Mesendoderm (in vitro differentiated cells): ENCODE results near the gene YBX2.

Source experiments
- DNase-seq: peaks from one replicate; pipeline ENCODE4 v3.0.0; 2013
- H2AK5ac ChIP-seq: 2 replicates; pipeline ENCODE4 v1.6.1; 2013; ENCODE audit warnings: low read length, inconsistent platforms
- H2BK120ac ChIP-seq: 2 replicates; pipeline ENCODE4 v1.6.1; 2013; ENCODE audit warnings: low read depth, mild to moderate bottlenecking, low read length, moderate library complexity, mixed read lengths
- H2BK15ac ChIP-seq: replicated peaks from 2 replicates; pipeline ENCODE4 v1.6.1; 2013; ENCODE audit warnings: low read depth, mild to moderate bottlenecking, moderate library complexity
- H2BK5ac ChIP-seq: 2 replicates; pipeline ENCODE4 v1.6.1; 2013; ENCODE audit warnings: low read length, inconsistent platforms
- H3K18ac ChIP-seq: 2 replicates; pipeline ENCODE4 v1.6.1; 2013; ENCODE audit warnings: mild to moderate bottlenecking, low read length, mixed read lengths
- H3K23ac ChIP-seq: one replicate; pipeline ENCODE4 v1.6.1; 2013; ENCODE audit warnings: low read length
- H3K27ac ChIP-seq: 2 replicates; pipeline ENCODE4 v1.5.1; 2013; ENCODE audit warnings: low read depth, mild to moderate bottlenecking, inconsistent platforms, low read length, moderate library complexity
- H3K27me3 ChIP-seq: 2 replicates; pipeline ENCODE4 v1.6.1; 2013; ENCODE audit warnings: low read length, control low read depth, mild to moderate bottlenecking, inconsistent platforms; ENCODE audit not compliant: insufficient read depth, poor library complexity
- H3K36me3 ChIP-seq: 2 replicates; pipeline ENCODE4 v1.6.1; 2013; ENCODE audit warnings: low read length, inconsistent platforms; ENCODE audit not compliant: control insufficient read depth, insufficient read depth
- H3K4ac ChIP-seq: one replicate; pipeline ENCODE4 v1.6.1; 2013; ENCODE audit warnings: low read depth, mild to moderate bottlenecking, low read length, moderate library complexity
- H3K4me1 ChIP-seq: 2 replicates; pipeline ENCODE4 v1.6.1; 2013; ENCODE audit warnings: low read depth, low read length, inconsistent platforms; ENCODE audit not compliant: control insufficient read depth
- H3K4me2 ChIP-seq: 2 replicates; pipeline ENCODE4 v1.6.1; 2013; ENCODE audit warnings: low read length
- H3K4me3 ChIP-seq: 2 replicates; pipeline ENCODE4 v1.5.1; 2013; ENCODE audit warnings: mild to moderate bottlenecking, low read length
- H3K56ac ChIP-seq: one replicate; pipeline ENCODE4 v1.6.1; 2013; ENCODE audit warnings: low read length
- H3K79me1 ChIP-seq: 2 replicates; pipeline ENCODE4 v1.6.1; 2013; ENCODE audit warnings: low read length, inconsistent platforms
- H3K79me2 ChIP-seq: 2 replicates; pipeline ENCODE4 v1.6.1; 2013; ENCODE audit warnings: mild to moderate bottlenecking, low read length; ENCODE audit not compliant: control insufficient read depth, insufficient read depth
- H3K9ac ChIP-seq: 2 replicates; pipeline ENCODE4 v1.6.1; 2013; ENCODE audit warnings: low read length, inconsistent platforms
- H4K5ac ChIP-seq: one replicate; pipeline ENCODE4 v1.6.1; 2013; ENCODE audit warnings: low read length
- H4K8ac ChIP-seq: one replicate; pipeline ENCODE4 v1.6.1; 2013; ENCODE audit warnings: low read depth, mild to moderate bottlenecking, control low read depth, low read length, moderate library complexity
- WGBS: extraction: QIAGEN DNeasy Blood & Tissue Kit; methylation state at CpG from one replicate; pipeline ENCODE4 v1.1.7; 2013; ENCODE audit warnings: low lambda C conversion rate, missing lambda C conversion rate; ENCODE audit not compliant: insufficient coverage; ENCODE audit errors: extremely low coverage; 5-methylcytosine and 5-hydroxymethylcytosine counted together

Gene YBX2

GRCh38 chr17:7330638-7331015 lies 36.2 kb upstream of the YBX2 start:
- Histone ChIP-seq H3K9ac (peak overlapping the region; percentile 80), H3K56ac (peak overlapping the region; percentile 84), H3K4me3 (no peak overlapping the region), H4K8ac (no peak overlapping the region), H3K4me1 (no peaks in the 10 kb centered on the region), H2BK15ac (no peak overlapping the region), H3K79me1 (peaks cover 11% of the 10 kb centered on the region), H3K27ac (no peak overlapping the region), H3K27me3 (no peaks in the 10 kb centered on the region), H2AK5ac (no peak overlapping the region), H2BK120ac (peak overlapping the region; percentile 50), H4K5ac (peak overlapping the region; percentile 2), H3K23ac (no peak overlapping the region), H3K4me2 (peak overlapping the region; percentile 59), H3K36me3 (peaks cover 4% of the 10 kb centered on the region), H3K79me2 (peaks cover 13% of the 10 kb centered on the region), H3K18ac (peak overlapping the region; percentile 84), H2BK5ac (no peak overlapping the region), H3K4ac (peak overlapping the region; percentile 71)
- DNase-seq = no peak
- no CpG with 5 or more reads among the region's 13 CpGs for WGBS

DNA sequence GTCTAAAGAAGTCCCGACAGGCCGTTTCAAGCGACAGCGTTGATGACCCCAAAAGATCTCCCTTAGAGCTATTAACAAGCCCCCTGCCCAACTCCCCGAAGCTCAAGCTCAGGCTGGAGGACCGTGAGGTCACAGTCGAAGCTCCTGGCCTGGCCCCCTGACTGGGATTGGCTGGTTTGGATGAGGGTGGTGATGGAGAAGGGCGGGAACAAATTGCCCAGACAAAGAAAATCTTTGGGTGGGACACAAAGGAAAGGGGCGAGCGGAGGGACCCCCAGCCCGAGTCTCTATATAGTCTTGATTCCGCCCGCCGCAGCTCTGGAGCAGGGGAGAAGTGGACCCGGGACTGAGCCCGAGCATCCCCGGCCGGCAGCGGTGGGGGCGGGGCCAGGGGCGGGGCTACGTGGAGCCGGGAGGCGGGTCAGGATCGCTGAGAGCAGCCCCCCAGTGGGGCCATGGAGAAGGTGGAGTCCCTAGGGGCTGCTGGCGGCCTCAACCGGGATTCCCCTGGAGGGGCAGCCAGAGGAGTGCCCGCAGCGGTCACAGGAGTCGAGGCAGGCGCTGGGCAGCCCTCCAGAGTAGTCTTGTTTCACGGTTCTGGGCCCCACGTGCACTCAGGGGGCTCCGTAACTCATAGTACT lies 35.7 kb upstream of the YBX2 start:
- H3K27ac ChIP-seq = peak overlapping the region; percentile 78
- H3K23ac ChIP-seq = no peak overlapping the region
- H3K79me1 ChIP-seq = peaks cover 11% of the 10 kb centered on the region
- H2BK15ac ChIP-seq = no peak overlapping the region
- H3K4me2 ChIP-seq = peak overlapping the region; percentile 100
- no CpG with 5 or more reads among the region's 34 CpGs for WGBS
- H3K4ac ChIP-seq = peak overlapping the region; percentile 71
- peak overlapping the region; percentile 91 for H3K9ac ChIP-seq
- H2BK5ac ChIP-seq = no peak overlapping the region
- peak overlapping the region; percentile 94 for H3K56ac ChIP-seq
- H3K18ac ChIP-seq = peak overlapping the region; percentile 84
- H2AK5ac ChIP-seq = no peak overlapping the region
- peak; percentile 94 for DNase-seq
- H3K36me3 ChIP-seq = peaks cover 4% of the 10 kb centered on the region
- no peaks in the 10 kb centered on the region for H3K27me3 ChIP-seq
- H3K79me2 ChIP-seq = peaks cover 13% of the 10 kb centered on the region
- H3K4me1 ChIP-seq = no peaks in the 10 kb centered on the region
- H2BK120ac ChIP-seq = peak overlapping the region; percentile 50
- peak overlapping the region; percentile 74 for H3K4me3 ChIP-seq
- no peak overlapping the region for H4K8ac ChIP-seq
- no peak overlapping the region for H4K5ac ChIP-seq

GRCh38 chr17:7329374-7329996 lies 35.0 kb upstream of the YBX2 start:
- Histone ChIP-seq H4K5ac (no peak overlapping the region), H3K79me2 (peaks cover 13% of the 10 kb centered on the region), H3K4me2 (peak overlapping the region; percentile 100), H3K9ac (peak overlapping the region; percentile 91), H3K23ac (no peak overlapping the region), H4K8ac (no peak overlapping the region), H2BK15ac (no peak overlapping the region), H2AK5ac (no peak overlapping the region), H2BK5ac (peak overlapping the region; percentile 71), H3K56ac (peak overlapping the region; percentile 94), H3K79me1 (peaks cover 11% of the 10 kb centered on the region), H3K18ac (no peak overlapping the region), H3K4ac (no peak overlapping the region), H3K4me1 (no peaks in the 10 kb centered on the region), H3K36me3 (peaks cover 6% of the 10 kb centered on the region), H2BK120ac (no peak overlapping the region), H3K27ac (peak overlapping the region; percentile 78), H3K27me3 (no peaks in the 10 kb centered on the region), H3K4me3 (peak overlapping the region; percentile 74)
- no CpG with 5 or more reads among the region's 43 CpGs for WGBS
- peak; percentile 100 for DNase-seq

DNA sequence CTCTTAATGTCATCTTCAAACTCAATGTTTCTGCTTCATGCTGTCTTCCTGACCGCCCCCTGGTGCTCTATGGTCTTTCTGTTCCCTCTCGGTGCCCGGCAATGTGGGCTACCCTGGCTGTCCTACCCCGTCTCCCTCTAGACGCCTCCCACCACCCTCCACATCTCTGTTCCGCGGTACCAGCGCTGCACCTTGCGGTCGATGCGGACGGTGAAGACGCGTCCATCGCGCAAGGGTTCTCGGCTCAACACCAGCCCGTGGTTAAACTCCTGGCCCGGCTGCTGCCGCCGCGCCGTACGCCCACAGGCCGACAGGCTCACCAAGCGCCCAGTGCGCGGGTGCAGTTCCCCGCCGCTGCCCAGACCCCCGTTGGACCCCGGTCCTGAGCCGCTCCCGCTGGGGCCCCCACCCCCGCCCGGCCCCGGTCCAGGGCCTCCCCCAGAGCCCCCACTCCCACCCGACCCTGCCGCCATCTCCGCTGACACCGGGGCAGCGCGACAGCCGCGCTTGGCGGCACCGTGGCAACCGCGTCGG lies 34.5 kb upstream of the YBX2 start, which contains the start of gene NEURL4:
TSS of gene NEURL4 (minus strand) at position 496 of the 534 bp plus-strand sequence. CDS start at position 473, 23 bp downstream.
- no peaks in the 10 kb centered on the region for H3K27me3 ChIP-seq
- peak within 1 kb of the TSS; percentile 71 for H2BK5ac ChIP-seq
- peak within 1 kb of the TSS; percentile 74 for H2AK5ac ChIP-seq
- H3K79me1 ChIP-seq = peaks cover 11% of the 10 kb centered on the region
- H2BK120ac ChIP-seq = no peak within 1 kb of the TSS
- no peaks in the 10 kb centered on the region for H3K4me1 ChIP-seq
- no peak within 1 kb of the TSS for H2BK15ac ChIP-seq
- peak within 1 kb of the TSS; percentile 100 for H3K9ac ChIP-seq
- peaks cover 6% of the 10 kb centered on the region for H3K36me3 ChIP-seq
- H3K4me3 ChIP-seq = peak within 1 kb of the TSS; percentile 99
- H3K4ac ChIP-seq = peak within 1 kb of the TSS; percentile 71
- peak within 1 kb of the TSS; percentile 100 for H3K56ac ChIP-seq
- H4K5ac ChIP-seq = no peak within 1 kb of the TSS
- no peak within 1 kb of the TSS for H3K18ac ChIP-seq
- peak within 1 kb of the TSS; percentile 100 for H3K4me2 ChIP-seq
- DNase-seq = peak; percentile 28
- H3K27ac ChIP-seq = peak within 1 kb of the TSS; percentile 78
- no peak within 1 kb of the TSS for H4K8ac ChIP-seq
- WGBS = no CpG with 5 or more reads among the region's 50 CpGs
- H3K79me2 ChIP-seq = peaks cover 13% of the 10 kb centered on the region
- H3K23ac ChIP-seq = no peak within 1 kb of the TSS

DNA sequence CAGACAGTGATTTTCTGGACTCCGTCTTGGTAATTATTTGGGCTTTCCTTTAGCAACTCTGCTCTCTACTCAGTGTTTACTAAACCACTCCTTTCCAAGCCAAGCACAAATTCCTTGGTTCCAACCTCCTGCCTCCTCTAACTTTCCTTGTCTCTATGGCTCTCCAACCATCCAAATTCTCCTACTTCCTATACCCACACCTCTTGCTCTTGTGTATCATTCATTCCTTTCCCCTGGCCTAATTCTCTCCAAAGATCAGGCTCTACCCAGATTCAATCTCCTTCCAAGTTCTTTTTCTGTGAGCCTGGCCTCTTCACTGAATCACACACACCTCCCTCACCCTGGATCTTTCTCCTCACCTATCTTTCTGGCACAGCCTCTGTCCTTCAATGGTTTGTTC lies 33.6 kb upstream of the YBX2 start:
- Histone ChIP-seq H2BK120ac (no peak overlapping the region), H2AK5ac (no peak overlapping the region), H3K23ac (no peak overlapping the region), H2BK15ac (no peak overlapping the region), H3K79me1 (peaks cover 11% of the 10 kb centered on the region), H4K8ac (no peak overlapping the region), H3K4me3 (no peak overlapping the region), H2BK5ac (no peak overlapping the region), H4K5ac (no peak overlapping the region), H3K27me3 (no peaks in the 10 kb centered on the region), H3K4ac (no peak overlapping the region), H3K79me2 (peaks cover 13% of the 10 kb centered on the region), H3K56ac (peak overlapping the region; percentile 62), H3K18ac (no peak overlapping the region), H3K4me1 (no peaks in the 10 kb centered on the region), H3K9ac (peak overlapping the region; percentile 26), H3K4me2 (no peak overlapping the region), H3K36me3 (peaks cover 7% of the 10 kb centered on the region), H3K27ac (no peak overlapping the region)
- DNase-seq = no peak
- no CpG with 5 or more reads among the region's 1 CpG for WGBS
